LoVo (cell line): Measurements from ENCODE around the gene STX7.

Experiments used
- DNase-seq: peaks from one replicate; pipeline ENCODE4 v3.0.0-alpha.2; 2016; ENCODE audit warnings: low spot score

Gene STX7

GRCh38 chr6:132412656-132413498 is 100.0 kb downstream of the STX7 start:
- DNase-seq: no peak

GRCh38 chr6:132411296-132411695 is 101.6 kb downstream of the STX7 start:
- DNase-seq: no peak

GRCh38 chr6:132410830-132411229 is 102.1 kb downstream of the STX7 start:
- no peak for DNase-seq

- no peak for DNase-seq
These were observed 107.6 kb downstream of the STX7 start for GRCh38 chr6:132405143-132405915.

- DNase-seq: no peak
These were observed 108.2 kb downstream of the STX7 start for GRCh38 chr6:132404736-132405135.

- no peak for DNase-seq
These were observed 108.6 kb downstream of the STX7 start for GRCh38 chr6:132404330-132404729.

GRCh38 chr6:132401618-132402285 is 111.2 kb downstream of the STX7 start:
- no peak for DNase-seq

GRCh38 chr6:132400883-132401617 is 111.9 kb downstream of the STX7 start, which contains the start of gene MOXD1:
Gene MOXD1, minus strand, starts transcription at chr6:132401475. Its CDS starts 49 bp downstream, at chr6:132401426.
- DNase-seq: peak; percentile 45

- no peak for DNase-seq
These were observed 112.4 kb downstream of the STX7 start for GRCh38 chr6:132400555-132400882.

- DNase-seq: peak; percentile 38
These were observed 113.4 kb downstream of the STX7 start for GRCh38 chr6:132399376-132400074.
